HG02938 (cell line): ENCODE data around the gene GPR160.
"Not testable (repeated sequence)": the region's sequence is repeated elsewhere in the genome, so short reads cannot be mapped to it uniquely, and the experiment has no call there.

Experiments used
- ATAC-seq: cut with Tn5 transposase; IDR thresholded peaks from one replicate; pipeline ENCODE4 v1.9.1; 2021; ENCODE audit warnings: mild to moderate bottlenecking, moderate library complexity; ENCODE audit not compliant: unreplicated experiment

GPR160 gene

GRCh38 chr3:170037463-170038433 is at the start of gene GPR160:
TSS of gene GPR160 (plus strand) at chr3:170037995. CDS start at chr3:170083973, 45,978 bp downstream.
- peak; percentile 82 for ATAC-seq

- ATAC-seq = no peak
Observed at GRCh38 chr3:169990431-169990830, 47.4 kb upstream of the GPR160 start.

- ATAC-seq = no peak
Observed at GRCh38 chr3:169992156-169992555, 45.6 kb upstream of the GPR160 start.

- no peak for ATAC-seq
Observed at GRCh38 chr3:169992781-169993180, 45.0 kb upstream of the GPR160 start.

- no peak for ATAC-seq
Observed at GRCh38 chr3:169993761-169994160, 44.0 kb upstream of the GPR160 start.

- ATAC-seq = no peak
Observed at GRCh38 chr3:169996063-169996462, 41.7 kb upstream of the GPR160 start.

GRCh38 chr3:169998668-169999131 is 39.1 kb upstream of the GPR160 start:
- peak; percentile 28 for ATAC-seq

- ATAC-seq = peak; percentile 94
Observed at GRCh38 chr3:169999433-169999832, 38.4 kb upstream of the GPR160 start.

- no peak for ATAC-seq
Observed at GRCh38 chr3:170000051-170000450, 37.7 kb upstream of the GPR160 start.

GRCh38 chr3:170002231-170002630 is 35.6 kb upstream of the GPR160 start:
- ATAC-seq = no peak

GRCh38 chr3:170002879-170003278 is 34.9 kb upstream of the GPR160 start:
- ATAC-seq = no peak

- ATAC-seq = no peak
Observed at GRCh38 chr3:170003881-170004356, 33.9 kb upstream of the GPR160 start.

GRCh38 chr3:170007031-170007663 is 30.6 kb upstream of the GPR160 start:
- ATAC-seq = peak; percentile 81

- peak; percentile 46 for ATAC-seq
Observed at GRCh38 chr3:170010498-170010897, 27.3 kb upstream of the GPR160 start.

GRCh38 chr3:170012683-170013400 is 25.0 kb upstream of the GPR160 start:
- no peak for ATAC-seq

- no peak for ATAC-seq
Observed at GRCh38 chr3:170016057-170016456, 21.7 kb upstream of the GPR160 start.

GRCh38 chr3:170019306-170019705 is 18.5 kb upstream of the GPR160 start:
- ATAC-seq = not testable (repeated sequence)

- no peak for ATAC-seq
Observed at GRCh38 chr3:170021083-170021482, 16.7 kb upstream of the GPR160 start.

GRCh38 chr3:170022336-170022735 is 15.5 kb upstream of the GPR160 start:
- no peak for ATAC-seq

- ATAC-seq = no peak
Observed at GRCh38 chr3:170023165-170023564, 14.6 kb upstream of the GPR160 start.

- no peak for ATAC-seq
Observed at GRCh38 chr3:170024581-170024980, 13.2 kb upstream of the GPR160 start.
